Panc1 (cell line): ENCODE results near the gene SPTBN4. TPM values are rescaled to one million over a fixed set of nuclear protein-coding genes. Genes with fewer than 3 reads are reported as not detected.

Experiments
- ATAC-seq: fragments of 200-7000 bp; cut with Tn5 transposase; 2 replicates; pipeline ENCODE4 v1.9.1; 2020; ENCODE audit warnings: mild to moderate bottlenecking, moderate library complexity
- BruUV-seq: library from RNA; stranded (reverse); fragments of 400-500 nt; replicated peaks from 2 replicates; lab custom pipeline; 2021; lab: Mats Ljungman, UMichigan
- CTCF ChIA-PET: fragments of 300-600 bp; sonication (Branson Sonifier 250); formaldehyde crosslinking; loops from one replicate; lab custom pipeline; 2022; ENCODE audit warnings: antibody characterized with exemption; lab: Charles Lee
- POLR2A ChIA-PET: fragments of 300-600 bp; sonication (Branson Sonifier 250); formaldehyde crosslinking; loops from one replicate; lab custom pipeline; 2022; ENCODE audit warnings: antibody characterized with exemption; lab: Charles Lee
- DNase-seq: peaks from one replicate; pipeline ENCODE4 v3.0.0-alpha.2; 2010; ENCODE audit warnings: low read depth, low spot score
- H3K27ac ChIP-seq: 2 replicates; pipeline ENCODE4 v1.5.1; 2011; ENCODE audit warnings: mild to moderate bottlenecking, low read length, inconsistent platforms
- H3K27me3 ChIP-seq: fragments of 200-500 bp; sonication (Bioruptor generic); 2 replicates; pipeline ENCODE4 v1.6.0; 2014; ENCODE audit warnings: low read length, inconsistent platforms; ENCODE audit not compliant: control insufficient read depth, insufficient read depth
- H3K36me3 ChIP-seq: fragments of 200-500 bp; sonication (Bioruptor generic); 2 replicates; pipeline ENCODE4 v1.5.1; 2014; ENCODE audit warnings: inconsistent platforms, mild to moderate bottlenecking, low read length, moderate library complexity; ENCODE audit not compliant: control insufficient read depth, insufficient read depth
- H3K4me1 ChIP-seq: 2 replicates; pipeline ENCODE4 v1.5.1; 2011; ENCODE audit warnings: inconsistent platforms, mild to moderate bottlenecking, low read length, moderate library complexity; ENCODE audit not compliant: control insufficient read depth, insufficient read depth
- H3K4me3 ChIP-seq, 2 experiments: 2 replicates each; pipeline ENCODE4 v1.5.1; 2011 to 2012; ENCODE audit warnings: low read depth in 2 of 2, low read length in 2 of 2, mild to moderate bottlenecking in 2 of 2, inconsistent platforms in 1 of 2, moderate library complexity in 1 of 2
- H3K9me3 ChIP-seq: fragments of 200-500 bp; sonication (Bioruptor generic); 2 replicates; pipeline ENCODE4 v1.5.1; 2014; ENCODE audit warnings: low read depth, mild to moderate bottlenecking, inconsistent platforms, low read length, moderate library complexity; ENCODE audit not compliant: control insufficient read depth, insufficient read depth
- POLR2AphosphoS5 ChIP-seq: IDR thresholded peaks from 2 replicates; pipeline ENCODE4 v1.6.1; 2012; ENCODE audit warnings: mild to moderate bottlenecking, low read depth, low read length, moderate library complexity
- REST ChIP-seq, 2 experiments: IDR thresholded peaks; 2 replicates each; pipeline ENCODE4 v1.6.1; 2011 to 2012; ENCODE audit warnings: low read depth in 2 of 2, control low read depth in 1 of 2, low read length in 1 of 2, mild to moderate bottlenecking in 1 of 2, moderate library complexity in 1 of 2; ENCODE audit not compliant: insufficient read depth in 1 of 2
- SIN3A ChIP-seq: IDR thresholded peaks from 2 replicates; pipeline ENCODE4 v1.6.1; 2012; ENCODE audit warnings: low read depth, mild to moderate bottlenecking, low read length, moderate library complexity, borderline replicate concordance; ENCODE audit not compliant: insufficient read depth
- TCF7L2 ChIP-seq: IDR thresholded peaks from 2 replicates; pipeline ENCODE4 v1.6.1; 2011; ENCODE audit warnings: mild to moderate bottlenecking, low read depth, low read length, inconsistent platforms
- in situ Hi-C: cut with HindIII; loops from 2 replicates; pipeline ENCODE4 v1.10.0; 2016; ENCODE audit warnings: low sequenced_read_pairs, low pct_unique_long_range_greater_than_20kb
- intact Hi-C: fragments of 100-400 bp; cut with micrococcal nuclease; formaldehyde crosslinking; loops from one replicate; pipeline ENCODE4 v1.10.0; 2022; ENCODE audit not compliant: unreplicated experiment
- total RNA-seq: library from RNA; stranded (reverse); gene quantifications from one replicate; pipeline ENCODE4 v1.2.1, GENCODE V29; 2021; ENCODE audit not compliant: unreplicated experiment
- TF ChIP-seq, protein P1 (sequence below): fragments of 450-650 bp; IDR thresholded peaks from 2 replicates; pipeline ENCODE4 v1.5.1; 2017; ENCODE audit warnings: mild to moderate bottlenecking

The SPTBN4 gene
- total RNA-seq, 1 experiment from 2014 or later = 1.2 TPM

- Histone ChIP-seq H3K27ac (peak overlapping the region; percentile 34; the same call in 1 of the 2 replicates), H3K36me3 (no peaks in the 10 kb centered on the region), H3K4me3 (peak overlapping the region; percentile 45 to 62), H3K9me3 (no peaks in the 10 kb centered on the region), H3K4me1 (peaks cover 15% of the 10 kb centered on the region), H3K27me3 (no peaks in the 10 kb centered on the region)
- in situ Hi-C loops = no loop called here
- ATAC-seq = no peak
- BruUV-seq = no TSS peak
- DNase-seq = no peak
- intact Hi-C loops = no loop called here
- ChIA-PET POLR2A (no interaction called here), CTCF (interaction anchor here (0.8 to 1.5 kb wide), 3 partner anchors 32 to 160 kb away, joined by 3 to 7 read pairs (median 3); no protein-coding TSS in a partner anchor)
- TF ChIP-seq, protein P1, sequence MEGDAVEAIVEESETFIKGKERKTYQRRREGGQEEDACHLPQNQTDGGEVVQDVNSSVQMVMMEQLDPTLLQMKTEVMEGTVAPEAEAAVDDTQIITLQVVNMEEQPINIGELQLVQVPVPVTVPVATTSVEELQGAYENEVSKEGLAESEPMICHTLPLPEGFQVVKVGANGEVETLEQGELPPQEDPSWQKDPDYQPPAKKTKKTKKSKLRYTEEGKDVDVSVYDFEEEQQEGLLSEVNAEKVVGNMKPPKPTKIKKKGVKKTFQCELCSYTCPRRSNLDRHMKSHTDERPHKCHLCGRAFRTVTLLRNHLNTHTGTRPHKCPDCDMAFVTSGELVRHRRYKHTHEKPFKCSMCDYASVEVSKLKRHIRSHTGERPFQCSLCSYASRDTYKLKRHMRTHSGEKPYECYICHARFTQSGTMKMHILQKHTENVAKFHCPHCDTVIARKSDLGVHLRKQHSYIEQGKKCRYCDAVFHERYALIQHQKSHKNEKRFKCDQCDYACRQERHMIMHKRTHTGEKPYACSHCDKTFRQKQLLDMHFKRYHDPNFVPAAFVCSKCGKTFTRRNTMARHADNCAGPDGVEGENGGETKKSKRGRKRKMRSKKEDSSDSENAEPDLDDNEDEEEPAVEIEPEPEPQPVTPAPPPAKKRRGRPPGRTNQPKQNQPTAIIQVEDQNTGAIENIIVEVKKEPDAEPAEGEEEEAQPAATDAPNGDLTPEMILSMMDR = no peak
- TF ChIP-seq TCF7L2 (no peak), SIN3A (no peak), POLR2AphosphoS5 (no peak), REST (IDR thresholded peaks at IDR 0.05; ENCODE audit: insufficient read depth in 1 of 2, low read depth in 2 of 2, low read length in 1 of 2) (no peak)
Measured at GRCh38 chr19:40603071-40603388, 136.2 kb downstream of the SPTBN4 start.

- peak overlapping the region; percentile 45 to 62 for H3K4me3 ChIP-seq
- in situ Hi-C loops = no loop called here
- CTCF ChIA-PET = interaction anchor here (0.6 to 1.5 kb wide), 2 partner anchors 33 to 526 kb away, joined by 7 to 9 read pairs; no protein-coding TSS in a partner anchor
- peak overlapping the region; percentile 34; the same call in 1 of the 2 replicates for H3K27ac ChIP-seq
- peaks cover 15% of the 10 kb centered on the region for H3K4me1 ChIP-seq
- H3K9me3 ChIP-seq = no peaks in the 10 kb centered on the region
- no peaks in the 10 kb centered on the region for H3K27me3 ChIP-seq
- DNase-seq (peak; percentile 84), ATAC-seq (peak; percentile 78)
- POLR2A ChIA-PET = no interaction called here
- no peaks in the 10 kb centered on the region for H3K36me3 ChIP-seq
- BruUV-seq = no TSS peak
- intact Hi-C loops = no loop called here
- no peak for TF ChIP-seq TCF7L2
- peak; percentile 85; the same call in 1 of the 2 replicates for TF ChIP-seq SIN3A
Measured at GRCh38 chr19:40603389-40604170, 136.8 kb downstream of the SPTBN4 start.

- Histone ChIP-seq H3K36me3 (no peaks in the 10 kb centered on the region), H3K27ac (no peak overlapping the region), H3K4me3 (peak overlapping the region; percentile 45 to 62), H3K4me1 (peaks cover 12% of the 10 kb centered on the region), H3K9me3 (no peaks in the 10 kb centered on the region), H3K27me3 (no peaks in the 10 kb centered on the region)
- TF ChIP-seq POLR2AphosphoS5 = no peak
- no peak for TF ChIP-seq TCF7L2
- TF ChIP-seq, protein P1 = no peak
- TF ChIP-seq REST (IDR thresholded peaks at IDR 0.05; ENCODE audit: insufficient read depth in 1 of 2, low read depth in 2 of 2, low read length in 1 of 2) = no peak
- POLR2A ChIA-PET = no interaction called here
- in situ Hi-C loops = no loop called here
- ATAC-seq (peak; percentile 3), DNase-seq (no peak)
- intact Hi-C loops = no loop called here
- CTCF ChIA-PET = interaction anchor here (0.6 kb wide), 1 partner anchor 526 kb away, joined by 9 read pairs; no protein-coding TSS in a partner anchor
- BruUV-seq = no TSS peak
Measured at GRCh38 chr19:40604171-40604646, 137.4 kb downstream of the SPTBN4 start.
